GM19240 (cell line): ENCODE measurements around the gene VBP1.
A peak's percentile ranks its signal among the peaks of the same experiment; 100 is the strongest.
"Not testable (repeated sequence)": the region's sequence is repeated elsewhere in the genome, so short reads cannot be mapped to it uniquely, and the experiment has no call there.

Source experiments
- DNase-seq: peaks from one replicate; pipeline ENCODE4 v3.0.0; 2011; ENCODE audit warnings: low spot score; ENCODE audit not compliant: insufficient read length

The VBP1 gene, protein sequence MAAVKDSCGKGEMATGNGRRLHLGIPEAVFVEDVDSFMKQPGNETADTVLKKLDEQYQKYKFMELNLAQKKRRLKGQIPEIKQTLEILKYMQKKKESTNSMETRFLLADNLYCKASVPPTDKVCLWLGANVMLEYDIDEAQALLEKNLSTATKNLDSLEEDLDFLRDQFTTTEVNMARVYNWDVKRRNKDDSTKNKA

DNA sequence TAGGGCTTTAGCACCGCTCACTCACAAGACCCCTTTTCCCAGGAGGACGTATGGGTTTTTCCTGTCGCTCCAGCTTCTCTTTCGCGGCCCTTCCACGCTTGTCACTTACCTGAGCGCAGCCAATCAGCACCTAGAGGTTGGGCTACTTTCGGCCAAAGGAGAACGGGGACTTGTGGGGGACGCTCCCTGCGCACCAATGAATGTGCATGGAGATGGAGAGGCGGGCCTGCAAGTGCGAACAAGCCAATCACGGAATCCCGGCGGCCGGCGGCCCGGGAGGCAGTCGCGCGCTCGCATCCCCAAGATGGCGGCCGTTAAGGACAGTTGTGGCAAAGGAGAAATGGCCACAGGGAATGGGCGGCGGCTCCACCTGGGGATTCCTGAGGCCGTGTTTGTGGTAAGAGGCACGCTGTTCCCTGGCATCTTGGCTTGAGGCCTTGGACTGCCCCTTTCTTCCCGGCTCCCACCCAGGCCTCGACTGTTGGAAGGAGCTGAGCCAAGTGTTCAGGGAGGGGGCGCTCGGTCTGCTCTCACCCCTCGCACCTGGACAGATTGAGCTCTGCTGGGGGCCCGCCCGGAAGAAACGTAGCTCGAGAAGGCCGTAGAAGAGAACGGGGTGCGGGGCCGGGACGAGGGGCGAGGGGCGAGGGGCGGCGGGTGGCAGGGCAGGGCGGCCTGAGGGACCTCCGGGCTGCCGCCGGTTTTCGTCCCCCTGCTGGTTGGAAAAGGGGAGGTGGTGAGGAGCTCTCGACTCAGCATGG lies at the start of gene VBP1:
Gene VBP1 (plus strand): TSS at position 282 of the 761 bp plus-strand sequence. CDS start 23 bp downstream, at position 305.
- DNase-seq, result peak; percentile 72

DNA sequence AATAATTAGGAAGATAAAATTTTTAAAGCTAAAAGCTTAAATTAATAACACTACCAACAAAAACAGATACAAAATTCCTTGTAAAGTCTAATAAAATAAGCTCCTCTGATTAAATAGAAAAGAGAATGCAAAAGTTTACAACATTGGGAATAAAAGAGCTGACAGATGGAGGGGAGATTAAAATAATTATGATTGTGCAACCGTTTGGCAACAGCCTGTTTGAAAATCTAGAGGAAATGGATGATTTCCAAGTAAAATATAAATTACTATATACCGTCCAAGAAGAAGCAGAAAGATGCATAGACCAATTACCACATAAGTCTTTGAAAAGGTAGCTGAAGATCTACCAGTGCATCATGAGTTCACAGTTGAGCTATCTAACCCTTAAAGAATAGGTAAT lies 46.4 kb upstream of the VBP1 start:
- DNase-seq, result no peak

DNA sequence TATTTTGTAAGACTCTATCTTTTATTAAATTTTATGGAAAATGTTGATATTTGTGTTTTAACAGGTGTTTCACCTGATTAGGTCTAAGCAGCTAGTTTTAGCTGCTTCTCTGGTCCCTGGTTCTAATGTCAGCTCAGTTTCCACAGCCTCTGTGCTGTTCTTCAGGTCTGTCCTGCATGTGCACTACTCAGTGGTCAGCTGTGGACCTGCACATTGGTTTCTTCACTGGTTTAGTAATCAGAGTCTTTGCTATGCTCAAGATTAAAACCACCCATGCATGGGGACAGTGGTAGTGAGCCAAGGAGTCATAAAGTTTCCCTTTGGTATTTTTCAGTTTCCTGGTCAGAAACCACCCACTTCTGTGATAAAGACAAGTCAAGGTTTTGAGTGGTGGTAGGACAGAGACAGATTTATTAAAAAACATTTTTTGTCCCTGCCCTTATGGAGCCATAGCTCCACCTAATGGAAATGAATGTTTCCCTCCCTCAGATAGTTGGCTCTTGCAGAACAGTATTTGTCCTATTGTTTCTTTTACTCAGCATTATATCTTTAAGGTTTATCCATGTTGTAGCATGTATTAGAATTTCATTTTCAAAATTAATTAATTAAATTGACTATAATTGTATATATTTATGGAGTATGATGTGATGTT lies 36.8 kb upstream of the VBP1 start:
- no peak for DNase-seq

DNA sequence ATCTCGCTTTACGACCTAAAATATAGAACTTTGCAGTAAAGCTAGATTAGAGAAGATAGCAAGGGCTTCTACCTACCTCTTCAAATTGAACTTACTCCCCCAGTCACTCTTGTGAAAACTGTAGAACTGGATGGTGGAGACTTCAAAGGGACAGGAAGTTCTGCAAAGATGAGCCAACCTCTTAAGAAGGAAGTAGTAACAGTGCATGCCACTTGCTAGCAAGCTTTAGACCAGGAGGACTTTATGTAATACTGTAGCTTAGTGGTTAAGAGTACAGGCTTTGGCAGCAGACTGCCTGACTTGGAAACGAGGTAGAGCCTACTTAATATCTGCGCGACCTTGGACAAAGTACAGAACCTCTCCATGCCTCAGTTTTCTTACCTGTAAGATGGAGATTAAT lies 27.5 kb upstream of the VBP1 start:
- DNase-seq, result no peak

DNA sequence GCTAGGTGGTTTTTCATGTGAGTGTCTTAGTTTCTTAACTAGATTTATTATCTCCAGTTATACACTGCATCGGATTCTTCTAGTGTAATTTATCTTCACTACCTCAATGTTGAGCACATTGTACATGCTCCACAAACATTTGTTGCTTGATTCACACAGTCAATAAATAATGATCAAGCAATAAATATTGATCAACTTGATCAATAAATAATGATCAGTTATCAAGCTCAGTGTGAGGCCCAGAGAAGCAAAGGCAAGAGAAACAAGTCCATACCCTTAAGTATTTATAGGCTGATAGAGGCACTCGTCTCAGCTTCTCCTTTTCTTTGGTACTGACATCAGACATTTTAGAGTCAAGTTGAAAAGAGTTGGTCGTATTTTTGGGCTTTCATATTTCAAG lies 5.1 kb upstream of the VBP1 start:
- DNase-seq, result no peak

DNA sequence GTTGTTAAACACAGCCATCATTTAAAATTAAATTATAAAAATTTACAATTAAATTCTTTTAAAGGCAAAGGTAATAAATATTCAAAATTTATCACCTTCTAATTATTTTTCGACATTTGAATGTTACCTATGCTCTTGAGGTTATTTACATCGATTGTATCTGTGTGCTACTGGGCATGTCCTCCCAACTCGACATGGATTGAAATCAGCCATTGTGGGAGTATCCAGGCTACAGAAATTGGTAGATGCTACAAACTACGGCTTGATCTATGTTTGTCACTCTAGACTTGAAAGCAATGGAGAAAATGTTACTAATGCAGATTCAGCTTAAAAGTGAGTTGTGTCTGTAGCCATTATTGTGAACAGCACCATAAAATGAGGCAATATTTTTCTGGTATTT lies 2.5 kb upstream of the VBP1 start:
- no peak for DNase-seq

DNA sequence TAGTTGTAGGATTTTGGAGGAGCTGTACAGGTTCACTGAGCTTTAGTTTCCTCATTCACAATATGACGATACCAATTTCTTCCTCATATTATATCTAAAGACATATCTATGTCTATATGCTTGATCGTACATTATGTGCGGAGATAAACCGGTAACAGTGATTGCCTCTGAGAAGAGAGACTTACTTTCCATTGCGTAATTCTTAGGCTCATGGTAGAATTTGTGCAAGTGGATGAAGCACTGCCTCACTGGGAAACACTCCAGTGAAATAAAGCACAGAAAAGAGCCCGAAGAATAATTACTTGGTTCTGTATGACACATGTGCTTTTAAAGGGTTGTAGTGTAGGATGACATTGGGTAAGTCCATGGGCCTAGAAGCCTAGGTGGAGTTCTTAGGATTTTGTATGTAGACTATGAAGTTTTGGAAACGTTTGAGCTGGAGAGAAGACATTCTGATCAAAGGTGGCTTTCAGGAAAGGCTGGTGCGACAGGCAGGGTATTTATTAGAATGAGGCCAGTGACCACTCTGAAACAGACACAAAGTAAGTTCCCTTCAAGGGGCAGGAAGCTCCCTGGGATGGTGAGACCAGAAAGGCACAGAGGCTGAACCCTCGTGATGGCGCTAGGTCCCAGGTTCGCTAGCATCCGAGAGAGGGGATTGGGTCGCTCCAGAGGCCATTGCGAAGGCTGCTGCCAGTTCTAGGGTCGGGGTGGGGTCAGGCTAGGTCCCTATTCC lies 649 bp upstream of the VBP1 start:
- peak; percentile 4 for DNase-seq

DNA sequence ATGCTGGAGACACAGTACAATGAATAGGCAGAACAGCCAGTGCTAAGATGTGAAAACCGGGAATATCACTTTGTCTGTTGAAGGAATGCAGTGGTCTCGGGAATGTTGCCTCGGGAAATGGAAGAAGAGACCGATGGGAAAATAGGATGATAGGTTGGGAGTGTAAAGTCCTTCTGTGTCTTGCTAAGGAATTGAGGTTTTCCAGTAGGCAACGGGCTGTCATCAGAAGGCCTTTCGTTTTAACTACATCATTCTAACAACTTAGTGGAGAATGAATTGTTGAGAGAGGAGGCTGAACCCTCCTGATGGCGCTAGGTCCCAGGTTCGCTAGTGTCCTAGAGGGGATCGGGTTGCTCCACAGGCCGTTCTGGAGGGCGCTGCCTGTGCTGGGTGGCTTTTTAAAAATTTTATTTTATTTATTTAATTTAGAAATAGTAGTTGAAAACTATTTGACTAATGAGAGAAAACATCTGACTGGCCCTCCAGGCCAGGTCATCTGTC lies 730 bp downstream of the VBP1 start:
- DNase-seq, result no peak

DNA sequence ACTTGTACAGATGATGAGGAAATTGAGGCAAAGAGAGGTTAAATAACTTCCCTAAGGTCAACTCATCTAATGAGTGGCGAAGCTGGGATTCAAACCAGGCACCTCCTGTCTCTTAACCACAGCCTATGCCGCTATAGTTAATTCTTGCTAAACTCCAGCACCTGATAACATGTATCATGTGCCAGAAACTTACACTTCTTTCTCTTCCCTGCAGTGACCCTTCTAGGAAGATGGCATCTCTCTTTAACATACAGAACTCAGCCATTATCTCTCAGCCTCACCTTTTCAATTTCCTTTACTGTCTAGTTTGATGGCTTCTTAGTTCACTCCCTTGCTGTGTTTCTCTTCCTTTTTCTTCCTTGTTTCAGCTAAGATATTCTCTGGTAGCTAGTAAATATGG lies 2.5 kb downstream of the VBP1 start:
- no peak for DNase-seq

DNA sequence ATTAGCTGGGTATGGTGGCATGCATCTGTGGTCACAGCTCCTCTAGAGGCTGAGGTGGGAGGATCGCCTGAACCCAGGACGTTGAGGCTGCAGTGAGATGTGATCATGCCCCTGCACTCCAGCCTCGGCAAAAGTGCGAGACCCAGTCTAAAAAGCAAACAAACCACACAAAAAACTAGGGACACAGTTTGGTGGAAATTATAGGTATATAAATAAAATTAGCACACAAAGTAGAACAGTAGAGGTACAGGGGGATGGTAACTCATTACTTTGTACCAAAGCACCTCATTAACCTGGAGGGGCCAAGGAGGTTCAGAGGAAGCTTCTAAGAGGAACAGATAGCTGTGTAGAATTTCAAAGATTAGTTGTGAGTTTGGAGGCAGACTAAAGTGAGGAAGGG lies 5.1 kb downstream of the VBP1 start:
- DNase-seq, result no peak

DNA sequence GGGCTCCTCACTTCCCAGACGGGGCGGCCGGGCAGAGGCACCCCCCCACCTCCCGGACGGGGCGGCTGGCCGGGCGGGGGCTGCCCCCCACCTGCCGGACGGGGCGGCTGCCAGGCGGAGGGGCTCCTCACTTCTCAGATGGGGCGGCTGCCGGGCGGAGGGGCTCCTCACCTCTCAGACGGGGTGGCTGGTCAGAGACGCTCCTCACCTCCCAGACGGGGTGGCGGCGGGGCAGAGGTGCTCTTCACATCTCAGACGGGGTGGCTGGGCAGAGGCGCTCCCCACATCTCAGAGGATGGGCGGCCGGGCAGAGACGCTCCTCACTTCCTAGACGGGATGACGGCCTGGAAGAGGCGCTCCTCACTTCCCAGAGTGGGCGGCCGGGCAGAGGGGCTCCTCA lies 7.5 kb downstream of the VBP1 start:
- not testable (repeated sequence) for DNase-seq

DNA sequence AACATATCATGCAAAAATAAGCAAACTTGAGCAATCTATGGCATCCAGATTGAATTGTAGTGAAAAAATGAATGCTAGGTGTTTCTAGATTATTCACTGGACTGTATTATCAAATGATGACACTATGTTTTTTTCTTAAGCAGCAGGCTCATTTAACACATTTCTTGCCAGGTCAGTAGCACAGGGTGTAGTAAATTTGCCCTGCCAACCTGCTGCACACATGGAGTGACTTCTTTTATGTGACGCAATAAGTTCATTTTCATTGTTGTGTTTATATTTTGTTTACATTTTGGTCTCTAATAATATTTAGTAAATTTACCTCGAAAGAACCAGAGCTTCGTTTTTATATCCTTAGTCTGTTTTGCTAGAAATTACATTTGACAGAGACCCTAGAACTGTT lies 9.5 kb downstream of the VBP1 start:
- no peak for DNase-seq

DNA sequence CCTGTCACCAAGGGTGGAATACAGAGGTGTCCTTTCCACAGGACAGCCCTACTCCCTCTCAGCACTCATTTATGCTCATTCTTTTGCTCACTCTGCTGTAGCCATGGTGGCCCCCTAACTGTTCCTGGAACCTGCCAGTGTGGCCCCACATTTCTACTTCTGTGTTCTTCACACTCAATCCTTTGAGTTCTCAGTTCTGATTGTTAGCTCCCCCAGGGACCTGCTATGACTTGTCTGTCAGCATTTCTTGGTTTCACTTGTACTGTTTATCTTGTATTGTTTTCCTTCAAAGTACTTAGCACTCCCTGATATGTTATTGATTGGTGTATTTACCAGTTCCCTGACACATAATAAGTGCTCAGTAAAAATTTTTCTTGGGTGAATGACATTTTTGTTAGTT lies 14.9 kb downstream of the VBP1 start:
- peak; percentile 19 for DNase-seq

DNA sequence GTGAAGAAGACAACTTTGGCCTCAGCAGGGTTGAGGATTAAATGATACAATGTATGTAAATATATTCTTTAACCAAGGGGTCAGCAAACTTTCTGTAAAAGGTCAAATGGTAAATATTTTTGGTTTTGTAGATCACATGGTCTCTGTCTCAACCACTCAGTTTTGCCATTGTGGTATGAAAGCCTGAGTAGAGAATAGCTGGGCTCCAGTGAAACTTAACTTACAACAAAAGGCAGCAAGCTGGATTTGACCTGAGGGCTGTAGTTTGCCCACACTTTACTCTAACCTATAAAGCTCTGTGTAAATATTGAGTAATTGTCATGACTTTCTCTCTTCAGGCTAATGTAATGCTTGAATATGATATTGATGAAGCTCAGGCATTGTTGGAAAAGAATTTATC lies 19.6 kb downstream of the VBP1 start:
- no peak for DNase-seq

DNA sequence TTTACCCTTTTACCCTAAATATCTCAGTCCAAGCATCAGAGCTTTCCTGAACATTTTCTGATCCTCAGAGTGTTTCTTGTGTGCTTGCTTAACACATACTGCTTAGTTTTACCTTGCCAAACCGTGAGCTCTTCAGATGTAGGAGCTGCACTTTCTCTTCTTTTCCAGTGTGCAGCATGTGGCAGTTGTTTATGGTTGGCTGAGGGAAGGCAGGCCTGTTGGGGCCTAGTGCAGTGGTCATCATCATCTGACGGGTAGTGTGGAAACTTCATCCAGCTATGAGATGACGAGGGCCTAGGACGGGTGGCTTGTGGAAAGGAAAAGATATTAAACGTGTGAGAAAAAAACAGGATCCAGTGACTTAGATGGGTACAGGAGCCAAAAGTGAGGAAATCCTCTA lies 21.5 kb downstream of the VBP1 start:
- DNase-seq, result no peak

DNA sequence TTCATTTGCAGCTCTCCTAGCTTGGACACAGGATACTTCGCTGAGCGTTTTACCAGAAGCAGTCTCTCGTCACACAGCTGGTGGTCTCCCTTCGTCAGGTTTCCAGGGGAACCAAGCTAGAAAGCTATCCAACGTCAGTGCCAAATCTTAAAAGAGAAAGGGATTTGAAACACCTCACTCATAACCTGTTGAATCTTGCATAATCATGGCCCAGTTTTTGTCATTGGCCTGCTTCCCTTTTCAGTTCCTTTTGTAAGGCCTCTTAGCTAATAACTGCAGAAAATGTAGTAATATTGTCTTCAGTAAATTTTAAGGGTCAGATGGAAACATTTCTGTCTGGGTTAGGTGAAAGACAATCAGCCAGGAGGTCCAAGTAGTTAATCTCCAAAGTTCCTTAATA lies 26.0 kb downstream of the VBP1 start:
- no peak for DNase-seq

DNA sequence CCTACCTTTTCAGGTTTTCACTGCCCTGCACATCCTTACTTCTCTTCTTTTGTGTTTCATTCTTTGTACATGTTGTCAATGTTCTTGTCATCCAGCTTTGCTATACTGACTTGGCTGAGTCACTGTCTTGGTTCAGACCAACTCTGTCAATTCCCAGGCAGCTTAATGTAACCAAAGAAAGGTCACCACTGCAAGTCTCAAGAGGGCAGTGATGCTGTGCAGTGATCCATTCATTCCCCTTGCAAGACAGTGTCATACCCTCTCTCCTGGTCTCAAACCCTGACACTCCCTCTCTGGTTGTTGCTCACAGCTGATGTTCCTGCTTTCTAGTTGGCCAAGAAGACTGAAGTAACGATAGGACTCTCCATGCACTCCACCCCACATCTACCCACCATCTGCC lies 30.5 kb downstream of the VBP1 start:
- DNase-seq, result no peak

DNA sequence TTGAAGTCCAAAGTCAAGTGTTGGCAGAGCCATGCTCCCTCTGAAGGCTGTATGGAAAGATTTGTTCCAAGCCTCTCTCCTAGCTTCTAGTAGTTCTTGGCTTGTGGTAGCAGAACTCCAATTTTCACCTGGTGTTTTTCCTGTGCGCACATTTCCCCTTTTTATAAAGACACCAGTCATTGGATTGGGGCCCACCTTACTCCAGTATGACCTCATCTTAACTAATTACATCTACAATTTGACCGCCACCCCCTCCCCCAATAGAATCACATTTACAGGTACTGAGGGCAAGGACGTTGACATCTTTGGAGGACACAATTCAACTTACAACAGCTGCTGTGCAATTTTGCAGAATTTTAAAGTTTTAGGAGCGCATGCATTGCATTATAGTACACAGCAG lies 31.2 kb downstream of the VBP1 start:
- no peak for DNase-seq

DNA sequence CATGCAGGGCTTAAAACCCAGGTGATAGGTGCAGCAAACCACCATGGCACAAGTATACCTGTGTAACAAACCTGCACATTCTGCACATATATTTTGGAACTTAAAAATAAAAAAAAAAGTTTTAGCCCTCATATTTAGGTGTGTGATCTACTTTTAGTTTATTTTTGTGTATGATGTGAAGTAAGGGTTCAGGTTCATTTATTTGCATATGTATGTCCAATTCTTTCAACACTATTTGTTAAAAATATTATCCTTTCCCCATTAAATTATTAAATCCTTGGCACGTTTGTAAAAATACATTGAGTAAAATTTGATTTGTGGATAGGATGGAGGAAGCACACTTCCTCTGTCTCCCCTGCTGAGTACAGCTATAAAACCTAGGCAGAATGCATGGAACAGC lies 35.1 kb downstream of the VBP1 start:
- DNase-seq, result no peak

DNA sequence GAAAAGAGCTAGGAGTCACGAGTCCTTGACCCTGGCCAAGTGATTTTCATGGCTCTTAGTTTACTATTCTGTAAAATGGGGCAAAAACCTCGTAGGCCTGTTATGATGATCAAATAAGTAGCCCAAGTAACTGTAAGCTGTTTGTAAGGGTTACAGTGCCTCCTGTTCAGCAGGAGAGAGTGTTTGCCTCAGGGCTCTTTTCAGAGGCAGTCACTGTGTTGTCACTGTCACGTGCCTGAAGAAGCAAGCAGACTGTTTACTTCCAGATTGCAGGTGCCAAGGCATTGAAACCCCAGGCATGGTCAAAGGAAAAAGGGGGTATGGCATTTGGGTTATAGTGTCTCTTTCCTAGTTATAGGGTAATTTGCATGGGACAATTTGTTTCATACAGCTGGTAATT lies 43.5 kb downstream of the VBP1 start:
- DNase-seq, result no peak

DNA sequence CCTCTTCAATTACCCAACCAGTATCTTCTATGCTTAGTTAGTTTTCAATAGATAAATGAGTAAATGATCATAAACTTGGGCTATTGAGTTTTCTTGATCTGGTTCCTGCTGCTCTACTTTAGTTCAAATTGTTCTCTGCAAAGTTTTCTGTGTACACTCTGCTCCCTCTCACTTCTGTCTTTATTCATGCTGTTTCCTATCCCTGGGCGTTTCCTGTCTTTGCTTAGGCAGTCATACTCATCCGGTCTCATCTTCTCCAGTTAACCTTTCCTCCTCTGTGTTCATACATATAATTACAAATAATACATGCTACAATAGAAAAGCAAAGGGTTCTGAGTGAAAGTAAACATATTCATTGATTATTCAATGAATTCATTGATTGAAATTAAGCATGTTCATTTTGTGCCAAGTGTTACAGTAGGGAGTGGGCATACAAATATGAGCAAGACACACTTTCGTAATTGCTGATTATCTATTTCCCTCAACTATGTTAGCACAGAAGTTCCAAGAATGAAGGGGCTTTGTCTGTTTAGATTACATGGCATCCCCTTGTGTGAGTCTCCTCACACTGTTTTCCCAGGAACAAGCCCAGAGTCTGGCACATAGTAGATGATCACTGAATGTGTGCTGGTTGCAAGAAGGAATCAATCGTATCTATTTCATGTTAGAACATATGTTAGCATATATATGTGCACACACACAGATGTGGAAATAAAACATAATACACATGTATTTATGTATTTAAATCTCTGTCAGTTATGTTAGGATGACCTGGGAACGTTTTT lies 46.9 kb downstream of the VBP1 start:
- no peak for DNase-seq
